NCI-H345 treated with DMSO at 0.1 percent for 48 hours (cell line): Measurements from ENCODE around the gene SLC7A8.

ENCODE experiments used
- DNase-seq: peaks from one replicate; lab custom pipeline; 2025; ENCODE audit not compliant: unreplicated experiment; lab: John Stamatoyannopoulos, UW

The SLC7A8 gene

DNA sequence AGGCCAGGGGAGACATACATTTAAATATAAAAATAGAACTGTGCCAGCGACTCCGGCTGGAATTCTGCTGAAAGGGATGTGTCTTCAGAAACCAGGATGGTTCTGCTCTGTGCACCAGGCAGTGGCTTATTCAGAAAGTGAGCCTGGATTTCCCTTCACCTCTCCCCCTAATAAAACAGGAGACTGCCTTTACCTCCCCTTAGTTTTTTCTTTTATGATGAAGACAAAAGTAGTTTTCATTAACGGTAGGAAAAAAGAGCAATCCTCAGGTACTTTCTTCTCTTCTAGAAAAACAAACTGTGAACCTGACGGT is 346 bp downstream of the SLC7A8 start:
- DNase-seq, result peak; percentile 27

DNA sequence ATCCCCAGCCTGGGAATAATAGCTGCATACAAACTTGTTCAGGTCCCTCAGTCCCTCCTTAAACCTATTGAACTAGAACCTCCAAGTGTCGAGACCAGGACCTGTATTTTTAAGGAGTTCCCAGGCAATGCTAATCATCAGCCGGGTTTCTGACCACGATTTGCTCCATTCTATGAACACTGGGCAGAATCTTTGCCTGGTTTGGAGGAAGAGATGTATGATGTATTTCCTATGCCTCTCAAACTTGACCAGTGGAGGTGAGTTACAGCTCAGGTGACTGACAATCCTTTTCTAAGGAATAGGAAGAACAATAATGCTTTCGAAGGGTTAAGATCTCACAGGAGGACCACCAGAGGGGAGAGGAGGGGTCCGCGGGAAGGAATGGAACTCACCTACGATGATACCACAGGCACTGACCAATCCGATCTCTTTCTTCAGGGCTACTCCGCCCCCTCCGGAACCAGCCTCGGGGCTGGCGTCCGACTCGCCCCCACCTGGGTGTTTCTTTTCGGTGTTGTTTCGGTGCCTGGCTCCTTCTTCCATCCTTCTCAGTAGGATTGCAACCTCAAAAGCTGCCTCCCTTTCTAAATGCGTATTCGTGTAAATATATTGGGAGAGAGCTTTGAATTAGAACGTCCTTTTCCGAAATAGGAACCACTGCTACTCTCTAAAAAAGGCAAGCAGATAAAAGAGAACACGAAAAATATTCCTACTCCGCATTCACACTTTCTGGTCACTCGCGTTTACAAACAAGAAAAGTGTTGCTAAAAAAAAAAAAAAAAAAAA is 895 bp downstream of the SLC7A8 start:
- peak; percentile 30 for DNase-seq

DNA sequence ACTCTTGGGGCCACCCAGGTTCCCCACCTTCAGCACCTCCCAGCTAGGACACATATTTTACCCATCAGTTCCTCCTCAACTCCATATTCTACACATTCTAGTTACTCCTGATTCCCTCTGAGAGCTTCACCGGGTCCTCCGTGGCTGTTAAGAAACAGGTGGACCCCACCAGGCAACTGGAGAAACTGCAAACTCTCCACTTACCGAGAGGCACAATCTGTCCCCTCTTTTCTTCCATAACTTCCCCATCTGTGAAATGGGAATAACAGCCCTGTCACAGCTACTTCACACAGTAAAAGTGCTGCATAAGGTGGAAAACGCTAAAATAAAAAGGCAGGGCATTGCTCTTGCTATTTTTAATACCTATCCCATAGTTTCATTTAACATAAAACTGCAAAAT is 1.5 kb downstream of the SLC7A8 start:
- DNase-seq, result no peak

DNA sequence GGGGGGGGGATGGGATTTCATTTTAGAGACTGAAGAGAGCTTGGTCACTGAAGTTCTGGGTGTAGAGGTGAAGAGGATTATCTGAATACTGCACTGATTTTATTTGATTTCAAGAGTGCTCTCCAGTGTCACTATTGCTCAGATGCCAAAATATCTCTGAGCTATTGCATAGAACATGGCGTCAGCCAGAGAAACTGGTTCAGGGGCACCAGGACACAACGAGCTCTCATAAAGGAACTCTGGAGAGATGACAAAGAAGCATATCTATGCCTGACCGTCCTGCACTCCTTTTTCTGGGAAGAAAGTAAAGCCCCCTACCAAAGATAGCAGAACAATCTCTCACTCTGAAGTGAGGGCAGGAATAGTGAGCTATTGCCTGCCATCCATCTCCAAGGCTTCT is 2.0 kb downstream of the SLC7A8 start:
- no peak for DNase-seq

DNA sequence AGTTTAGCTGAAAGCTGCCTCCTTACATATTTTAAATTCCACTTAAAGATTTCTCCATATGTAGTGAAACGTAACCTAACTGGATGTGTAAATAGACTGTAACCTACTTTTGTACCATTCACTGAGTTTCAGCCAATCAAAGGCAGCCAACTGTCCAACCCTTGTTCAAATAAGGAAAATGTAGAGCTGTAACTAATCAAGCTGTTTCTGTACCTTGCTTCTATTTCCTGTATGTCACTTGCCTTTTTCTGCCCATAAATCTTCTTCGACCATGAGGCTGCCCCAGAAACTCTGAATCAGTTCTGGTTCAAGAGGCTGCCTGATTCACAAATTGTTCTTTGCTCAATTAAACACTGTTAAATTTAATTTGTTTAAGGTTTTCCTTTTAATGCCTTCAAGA is 6.3 kb downstream of the SLC7A8 start:
- no peak for DNase-seq

DNA sequence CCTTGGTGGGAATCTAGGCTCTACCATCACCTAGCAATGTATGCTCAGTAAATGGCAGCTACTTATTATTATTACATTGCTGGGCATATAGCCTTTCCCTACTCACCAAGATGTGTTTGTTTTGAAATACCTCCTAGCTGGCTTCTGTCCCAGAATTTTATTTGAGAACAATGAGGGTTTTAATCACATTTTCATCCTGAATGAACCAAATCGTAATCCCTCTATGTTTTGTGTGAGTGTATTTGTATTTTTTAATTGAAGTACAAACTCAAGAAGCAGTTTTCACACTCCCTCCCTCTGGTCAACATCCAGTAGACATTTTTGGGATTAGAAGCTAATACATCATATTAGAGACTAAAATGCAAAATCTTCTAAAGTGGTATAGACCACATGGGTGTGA is 7.6 kb downstream of the SLC7A8 start:
- DNase-seq, result no peak

DNA sequence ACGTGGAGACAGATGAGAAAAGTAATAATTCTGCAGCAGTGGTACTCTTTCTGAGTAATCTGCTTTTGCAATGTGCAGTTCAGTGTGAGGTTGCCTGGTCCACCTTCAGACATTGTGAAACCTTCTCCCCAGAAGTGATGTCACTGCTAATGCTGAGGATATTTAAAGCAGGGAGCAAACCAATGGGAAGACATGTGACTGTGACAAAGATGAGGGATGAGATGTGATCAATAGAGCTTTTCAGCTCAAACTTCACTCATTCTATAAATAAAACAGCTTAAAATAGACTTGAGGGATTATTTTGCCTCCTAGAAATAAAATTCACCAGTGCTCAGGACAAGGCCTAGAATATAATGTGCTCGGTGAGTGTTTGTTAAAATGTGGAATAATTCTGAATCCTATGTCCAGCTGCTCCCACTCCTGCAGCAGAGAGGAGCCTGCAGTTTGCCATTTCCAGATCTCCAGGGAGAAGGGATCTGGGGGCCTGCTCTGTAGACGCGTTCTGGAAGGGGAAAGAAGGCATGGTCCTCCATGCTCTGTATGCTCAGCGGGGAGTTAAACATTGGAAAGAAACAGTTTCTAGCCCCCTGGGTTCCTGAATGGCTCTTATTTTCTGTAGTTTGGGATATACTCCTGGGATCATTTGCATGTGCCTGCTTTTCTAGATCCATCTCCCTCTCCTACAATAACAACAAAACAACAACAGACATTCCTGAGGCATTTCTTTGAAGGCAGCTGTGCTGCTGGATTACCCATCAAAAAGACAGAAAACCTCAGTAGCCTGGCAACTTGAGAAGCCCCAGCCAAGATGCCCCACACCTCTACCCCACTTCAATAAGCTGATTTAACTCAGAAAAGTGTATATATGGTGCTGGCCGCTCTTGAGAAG is 8.9 kb downstream of the SLC7A8 start:
- DNase-seq, result no peak

DNA sequence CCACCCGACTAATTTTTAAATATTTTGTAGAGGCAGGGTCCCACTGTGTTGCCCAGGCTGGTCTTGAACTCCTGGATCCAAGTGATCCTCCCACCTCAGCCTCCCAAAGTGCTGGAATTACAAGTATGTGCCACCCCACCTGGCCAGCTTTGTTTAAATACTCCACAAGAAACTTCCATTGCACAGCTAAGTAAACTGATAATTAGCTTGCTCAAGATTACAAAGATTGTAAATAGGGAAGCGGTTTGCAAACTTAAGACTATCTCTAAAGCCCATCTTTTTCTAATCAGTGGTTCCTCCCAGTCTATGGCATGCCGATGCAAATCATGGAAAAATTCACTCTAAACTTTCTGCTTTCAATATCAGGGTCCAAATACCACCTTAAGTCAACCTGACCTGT is 9.7 kb downstream of the SLC7A8 start:
- no peak for DNase-seq

DNA sequence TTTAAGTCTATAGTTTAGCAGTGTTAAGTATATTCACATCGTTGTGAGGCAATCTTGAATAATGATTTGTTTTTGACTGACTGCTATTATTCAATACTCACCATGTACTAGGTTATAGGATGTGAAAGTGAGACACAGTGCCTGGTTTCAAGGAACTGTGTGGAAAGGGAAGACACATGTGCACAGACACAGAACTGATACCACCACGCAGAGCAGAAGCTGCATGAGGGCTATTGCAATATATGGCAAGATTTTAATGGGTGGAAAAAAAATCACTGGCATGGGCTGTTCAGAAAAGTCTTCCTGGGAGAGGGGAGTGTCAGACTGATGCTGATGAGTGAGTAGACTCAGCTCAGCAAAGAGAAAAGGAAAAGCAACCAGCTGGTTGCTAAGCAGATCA is 10.4 kb downstream of the SLC7A8 start:
- DNase-seq, result no peak

DNA sequence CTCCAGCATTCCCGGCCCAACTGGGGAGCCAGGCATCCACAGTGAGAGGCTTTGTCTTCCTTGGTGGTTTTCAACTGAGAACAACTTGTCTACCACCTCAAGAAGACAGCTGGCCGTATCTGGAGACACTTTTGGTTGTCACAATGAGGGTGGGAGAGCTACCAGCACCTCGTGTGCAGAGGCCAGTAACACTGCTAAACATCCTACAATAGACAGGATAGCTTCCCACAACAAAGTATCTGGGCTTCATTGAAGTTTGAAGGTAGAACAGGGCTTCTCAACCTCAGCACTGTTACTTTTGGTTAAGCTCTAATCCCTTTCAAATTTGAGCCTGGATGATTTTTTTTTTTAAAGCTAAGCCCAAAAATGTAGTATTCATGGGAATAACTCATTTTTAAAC is 10.9 kb downstream of the SLC7A8 start:
- DNase-seq, result no peak

DNA sequence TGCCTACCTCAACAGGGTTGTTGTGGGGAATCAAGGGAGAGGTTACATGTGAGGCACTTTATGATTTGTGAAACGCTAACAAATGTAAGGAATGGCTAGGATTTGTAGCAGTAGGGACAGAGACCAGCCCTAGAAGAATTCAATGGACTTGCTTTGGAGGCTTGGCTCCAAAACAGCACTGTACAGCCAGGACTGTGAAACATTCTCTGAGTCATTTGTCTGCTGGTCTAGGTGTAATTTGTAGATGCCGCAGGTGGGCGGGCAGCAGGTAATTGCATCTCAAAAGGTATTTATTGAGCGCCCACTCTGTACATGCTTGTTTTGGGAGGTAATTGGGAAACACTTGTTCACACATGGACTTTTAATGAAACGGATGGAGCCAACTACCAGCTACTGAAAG is 11.4 kb downstream of the SLC7A8 start:
- no peak for DNase-seq

DNA sequence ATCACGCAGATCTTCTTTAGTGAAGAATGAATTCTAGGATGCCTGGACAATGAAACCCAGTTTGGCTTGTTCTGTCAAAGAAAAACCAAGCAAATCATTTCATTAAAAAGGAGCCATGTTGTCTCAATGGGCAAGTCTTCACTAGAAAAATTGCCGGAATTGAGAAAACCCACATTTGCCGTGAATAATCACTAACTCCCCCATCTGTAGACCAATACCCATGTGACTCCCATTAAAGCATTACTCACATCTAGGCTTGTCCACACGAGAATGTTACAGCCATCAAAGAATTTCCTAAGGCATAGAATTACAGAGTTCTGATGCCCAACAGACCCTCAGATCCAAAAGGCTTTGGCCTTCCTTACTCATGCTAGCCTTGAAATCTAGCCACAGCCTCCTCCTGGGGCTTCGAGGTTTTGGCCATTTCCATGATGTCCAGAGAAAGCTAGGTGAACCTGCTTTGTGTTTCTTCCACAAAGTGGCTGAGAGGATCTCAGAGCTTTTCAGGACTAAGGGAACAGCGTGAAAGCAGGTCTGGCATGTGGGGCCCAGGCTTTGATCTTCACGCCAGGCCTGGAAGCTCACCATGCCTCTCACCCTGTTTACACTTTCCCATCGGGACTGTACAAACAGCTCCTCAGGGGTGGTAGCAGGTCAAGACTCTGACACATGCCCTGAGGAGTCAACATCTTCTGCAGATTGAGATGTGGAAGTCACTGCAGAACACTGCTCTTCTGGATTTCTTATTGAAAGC is 12.1 kb downstream of the SLC7A8 start:
- no peak for DNase-seq

DNA sequence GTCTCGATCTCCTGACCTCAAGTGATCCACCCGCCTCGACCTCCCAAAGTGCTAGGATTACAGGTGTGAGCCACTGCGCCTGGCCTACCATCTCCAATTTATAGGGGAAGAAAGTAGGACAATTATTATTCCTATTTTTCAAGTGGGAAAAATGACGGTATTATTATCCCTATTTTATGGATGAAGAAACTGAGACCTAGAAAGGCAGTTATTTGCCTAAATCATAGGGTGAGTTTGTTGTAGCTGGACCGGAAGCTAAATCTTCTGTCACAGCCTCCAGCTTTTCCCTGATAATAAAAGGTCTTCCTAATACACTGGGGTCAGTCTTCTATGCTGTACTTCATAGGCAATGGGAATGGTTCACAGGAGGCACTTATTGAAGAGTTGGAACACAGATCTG is 13.8 kb downstream of the SLC7A8 start:
- DNase-seq, result no peak

DNA sequence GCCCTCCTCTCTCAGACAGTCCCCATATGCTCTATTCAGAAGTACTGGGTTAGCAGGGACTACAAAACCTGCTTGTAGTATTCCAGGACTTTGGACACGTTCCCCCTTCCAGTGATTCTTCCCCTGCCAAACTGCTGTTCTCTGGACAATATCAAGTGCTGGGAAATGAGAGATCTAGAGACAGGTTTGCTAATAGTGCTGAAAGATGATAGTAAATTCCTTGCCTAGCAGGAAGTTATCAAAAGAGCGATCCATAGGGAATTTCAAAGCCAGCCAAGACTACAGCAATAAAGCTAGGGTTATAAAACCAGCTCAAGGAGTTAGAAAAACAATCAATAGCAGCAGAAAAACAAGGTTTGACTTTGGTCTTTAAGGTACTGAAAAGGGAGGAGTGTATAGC is 15.2 kb downstream of the SLC7A8 start:
- no peak for DNase-seq

DNA sequence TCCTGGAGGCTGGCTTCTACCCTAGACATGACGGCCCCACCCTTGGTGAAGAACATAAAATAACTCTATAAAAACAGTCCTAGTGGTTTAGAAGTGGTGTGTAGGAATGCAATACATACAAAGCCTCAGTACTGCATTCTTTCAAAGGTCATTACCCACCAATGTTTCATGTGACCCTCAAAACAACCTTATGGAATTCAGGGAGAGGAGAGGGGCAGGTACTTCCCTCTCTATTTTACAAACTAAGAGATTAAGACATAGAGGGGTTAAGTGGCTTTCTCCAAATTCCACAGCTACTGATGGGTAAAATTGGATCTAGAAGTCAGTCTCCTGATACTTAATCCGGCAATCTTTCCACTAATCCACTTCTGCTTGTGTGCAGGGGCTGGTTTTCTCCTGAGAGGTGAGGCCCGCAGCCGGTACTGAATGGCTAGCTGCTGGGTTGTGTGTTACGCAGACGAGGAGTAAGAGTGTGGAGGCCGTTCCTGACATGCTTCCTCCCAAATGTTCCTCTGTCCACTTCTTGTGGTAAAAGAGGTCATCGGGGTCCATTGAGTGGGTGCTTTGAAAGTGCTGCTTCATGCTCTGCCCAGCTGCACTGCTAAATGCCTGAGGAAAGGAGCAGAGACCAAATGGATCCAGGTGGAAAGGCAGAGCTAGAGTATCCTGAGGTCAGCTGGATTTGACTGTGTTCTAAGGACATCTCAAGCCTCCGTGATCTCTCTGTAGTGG is 16.2 kb downstream of the SLC7A8 start:
- no peak for DNase-seq

DNA sequence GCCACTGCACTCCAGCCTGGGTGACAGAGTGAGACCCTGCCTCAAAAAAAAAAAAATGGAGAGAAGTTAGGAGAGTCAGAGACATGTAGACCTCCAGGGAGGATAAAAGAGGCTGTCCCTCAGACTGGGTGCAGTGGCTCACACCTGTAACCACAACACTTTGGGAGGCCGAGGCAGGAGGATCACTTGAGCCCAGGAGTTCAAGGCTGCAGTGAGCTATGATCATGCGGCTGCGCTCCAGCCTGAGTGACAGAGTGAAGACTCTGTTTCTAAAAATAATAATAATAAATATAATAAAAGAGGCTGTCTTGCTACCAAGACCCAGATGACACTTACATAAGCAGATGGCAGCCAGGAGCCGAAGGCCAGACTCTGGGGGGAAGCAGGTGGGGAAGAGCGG is 18.5 kb downstream of the SLC7A8 start:
- DNase-seq, result no peak

DNA sequence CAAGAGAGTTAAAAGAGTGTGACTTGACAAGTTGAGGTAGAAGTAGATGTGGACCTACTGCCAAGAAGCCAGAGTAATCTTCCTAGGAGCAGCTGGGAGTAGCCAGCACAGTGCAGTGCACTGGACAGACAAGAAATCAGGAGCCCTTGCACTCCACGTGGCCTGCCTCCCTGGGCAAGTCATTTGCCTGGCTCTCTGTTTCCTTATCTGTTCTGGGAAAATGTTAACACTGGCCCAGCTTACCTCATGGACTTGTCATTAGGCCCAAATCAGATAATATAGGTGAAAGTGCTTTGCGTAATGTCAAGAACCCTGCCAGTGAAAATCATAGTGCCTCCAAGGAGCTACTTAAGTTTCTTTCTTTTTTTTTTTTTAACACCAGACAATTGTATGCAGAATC is 19.2 kb downstream of the SLC7A8 start:
- DNase-seq, result no peak

DNA sequence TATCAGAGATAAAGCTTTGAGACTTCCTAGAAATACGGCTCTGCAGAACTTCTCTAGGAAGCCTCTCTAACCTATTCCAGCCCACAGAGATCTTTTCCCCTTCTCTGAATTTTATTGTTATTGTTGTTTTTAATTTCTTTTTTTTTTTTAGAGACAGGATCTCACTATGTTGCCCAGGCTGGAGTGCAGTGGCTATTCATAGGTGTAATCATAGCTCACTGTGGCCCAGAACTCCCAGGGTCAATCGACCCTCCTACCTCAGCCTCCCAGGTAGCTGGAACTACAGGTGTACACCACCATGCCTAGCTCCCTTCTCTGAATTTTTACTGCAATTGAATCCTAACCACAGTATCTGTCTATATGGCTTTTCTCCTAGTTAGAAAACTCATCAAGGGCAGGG is 19.6 kb downstream of the SLC7A8 start:
- no peak for DNase-seq

DNA sequence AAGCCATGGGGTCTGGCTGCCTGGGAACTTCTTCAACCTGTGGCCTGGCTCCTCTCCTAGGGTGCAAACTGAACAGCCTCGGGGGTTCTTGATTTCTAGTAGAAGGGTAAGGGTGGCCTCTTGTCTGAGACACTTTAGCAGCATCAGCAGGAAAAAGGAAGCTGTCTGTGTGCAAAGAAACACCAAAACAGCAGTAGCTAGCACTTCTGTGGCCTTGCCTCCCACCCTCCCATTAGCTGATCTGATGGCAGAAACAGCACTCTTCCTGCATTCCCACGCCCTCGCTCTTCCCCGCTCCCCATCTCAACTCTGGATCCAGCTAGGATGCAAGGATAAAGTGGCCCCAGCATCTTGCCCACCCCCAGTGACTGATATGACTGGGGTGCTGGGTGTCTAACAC is 20.7 kb downstream of the SLC7A8 start:
- no peak for DNase-seq

DNA sequence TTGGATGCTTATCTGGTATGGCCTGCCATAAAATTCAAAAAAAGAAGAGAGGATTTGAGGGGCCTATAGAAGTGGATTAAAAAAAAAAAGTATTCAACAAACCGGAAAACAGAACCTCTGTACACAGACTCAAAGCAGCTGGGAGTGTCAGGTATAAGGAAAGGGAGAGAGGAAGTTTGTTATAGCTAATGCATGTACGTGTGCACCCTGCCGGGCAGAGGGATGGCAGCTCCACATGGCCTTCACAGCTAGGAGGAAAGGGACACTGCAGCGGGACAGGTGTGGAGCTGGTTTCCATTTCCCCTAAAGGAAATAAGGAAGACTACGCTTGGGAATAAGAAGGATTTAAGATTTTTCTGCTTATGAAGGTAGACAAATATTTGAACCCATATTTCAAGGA is 21.5 kb downstream of the SLC7A8 start:
- DNase-seq, result no peak

DNA sequence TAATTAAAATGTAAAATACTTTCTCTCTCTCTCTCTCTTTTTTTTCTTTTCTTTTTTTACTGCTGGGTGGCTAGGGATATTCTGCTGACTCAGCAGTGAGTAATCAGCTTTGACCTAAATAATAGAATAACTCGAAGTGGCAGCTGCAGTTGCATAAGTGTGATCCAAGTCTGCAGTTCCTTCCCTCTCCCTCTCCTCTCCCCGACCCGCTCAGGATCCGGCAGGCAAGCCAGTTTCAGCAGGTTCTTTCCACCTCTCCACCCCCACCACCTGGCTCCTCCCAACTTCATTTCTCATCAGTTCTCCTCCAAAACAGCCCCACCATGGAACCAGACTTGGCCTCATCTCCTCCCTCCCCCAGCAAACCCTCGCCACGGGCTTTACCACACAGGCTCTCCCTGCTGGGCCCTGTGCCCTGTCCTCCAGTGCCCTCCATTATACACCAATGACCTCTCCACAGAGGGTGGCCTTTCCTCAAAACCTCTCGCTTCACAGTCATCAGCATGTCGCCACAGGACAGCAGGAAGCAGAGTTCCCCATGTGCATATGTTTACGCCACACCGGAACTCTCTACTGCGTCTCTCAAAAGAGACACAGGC is 22.4 kb downstream of the SLC7A8 start:
- DNase-seq, result no peak
